Esophagus muscularis mucosa (tissue), 4 donors: ENCODE measurements around the gene ACOT12.

Experiments
- CTCF ChIP-seq, 3 experiments: fragments of 200-600 bp in 2 of 3; fragments of 450-650 bp in 1 of 3; sonication (generic) in 2 of 3; IDR thresholded peaks; one replicate each; pipeline ENCODE4 v1.5.1; 2017 to 2019; ENCODE audit warnings: antibody characterized with exemption in 3 of 3, mild to moderate bottlenecking in 2 of 3, moderate library complexity in 1 of 3
- EP300 ChIP-seq: sonication (generic); formaldehyde crosslinking; IDR thresholded peaks from one replicate; pipeline ENCODE4 v1.6.1; 2017; ENCODE audit warnings: antibody characterized with exemption
- POLR2A ChIP-seq: fragments of 450-650 bp; IDR thresholded peaks from one replicate; pipeline ENCODE4 v1.6.1; 2017; ENCODE audit warnings: antibody characterized with exemption, moderate library complexity, mild to moderate bottlenecking, low read depth
- POLR2AphosphoS5 ChIP-seq, 2 donors: sonication (generic); formaldehyde crosslinking; IDR thresholded peaks; one replicate each; pipeline ENCODE4 v1.6.1; 2017; ENCODE audit warnings: antibody characterized with exemption in 2 of 2

GRCh38 chr5:81313686-81314085 lies 80.2 kb downstream of the ACOT12 start:
- TF ChIP-seq CTCF (IDR thresholded peaks at IDR 0.05) (no peak), EP300 (no peak), POLR2A (no peak), POLR2AphosphoS5 (IDR thresholded peaks at IDR 0.05) (no peak)
